Activated CD4-positive, alpha-beta T cell treated with anti-CD3 and anti-CD28 coated beads for 36 hours (primary cell): ENCODE data around the gene PPM1M. TPM values are rescaled to one million over a fixed set of nuclear protein-coding genes. Genes with fewer than 3 reads are reported as not detected.

Source experiments
- ATAC-seq: fragments of 200-7000 bp; cut with Tn5 transposase; one replicate; pipeline ENCODE4 v1.10.0; 2021; ENCODE audit warnings: mild to moderate bottlenecking, moderate library complexity
- CTCF ChIA-PET: fragments of 350-600 bp; sonication (Branson Sonifier 250); formaldehyde crosslinking; loops from one replicate; lab custom pipeline; 2021; ENCODE audit warnings: antibody characterized with exemption; lab: Charles Lee
- POLR2A ChIA-PET: fragments of 350-600 bp; sonication (Branson Sonifier 250); formaldehyde crosslinking; loops from one replicate; lab custom pipeline; 2021; ENCODE audit warnings: antibody characterized with exemption, inconsistent platforms; lab: Charles Lee
- DNase-seq: peaks from one replicate; pipeline ENCODE4 v3.0.0-alpha.2; 2020
- H3K27ac Mint-ChIP-seq: one replicate; pipeline ENCODE4 v1.8.0; 2021; ENCODE audit warnings: mixed read lengths
- H3K27me3 Mint-ChIP-seq: one replicate; pipeline ENCODE4 v1.8.0; 2021; ENCODE audit warnings: mixed read lengths
- H3K36me3 Mint-ChIP-seq: one replicate; pipeline ENCODE4 v1.8.0; 2021; ENCODE audit warnings: low read depth, mixed read lengths
- H3K4me1 Mint-ChIP-seq: one replicate; pipeline ENCODE4 v1.8.0; 2021; ENCODE audit warnings: mixed read lengths
- H3K4me3 Mint-ChIP-seq: one replicate; pipeline ENCODE4 v1.8.0; 2021; ENCODE audit warnings: mild to moderate bottlenecking, moderate library complexity, mixed read lengths
- H3K9me3 Mint-ChIP-seq: one replicate; pipeline ENCODE4 v1.8.0; 2021; ENCODE audit warnings: low read depth, mixed read lengths
- intact Hi-C, 2 experiments: fragments of 100-400 bp; cut with DNase I in 1 of 2; cut with micrococcal nuclease in 1 of 2; formaldehyde crosslinking; loops; one replicate each; pipeline versions ENCODE4 v1.14.2 to v1.15.1; 2022 to 2024; cut with DNase I, micrococcal nuclease
- total RNA-seq, 2 experiments: library from RNA; stranded (reverse); gene quantifications; one replicate each; pipeline ENCODE4 v1.2.3, GENCODE V29; 2021

The PPM1M gene
- total RNA-seq, 2 experiments from 2014 or later: 52.9 to 59.2 TPM

DNA sequence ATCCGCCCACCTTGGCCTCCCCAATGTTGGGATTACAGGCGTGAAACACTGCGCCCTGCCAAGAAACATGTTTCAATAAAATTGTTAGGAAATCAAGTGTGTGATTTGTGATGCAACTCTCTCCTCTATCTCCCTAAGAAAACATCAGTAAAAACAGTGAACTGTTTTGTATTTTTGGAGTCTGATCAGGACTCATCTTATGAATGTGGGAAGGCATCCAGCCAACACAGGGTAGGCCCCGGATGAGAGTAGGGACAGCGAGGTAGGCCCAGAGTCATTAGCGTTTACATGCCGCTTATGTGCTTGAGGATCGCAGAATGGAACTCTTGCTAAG, 41.2 kb downstream of the PPM1M start:
- intact Hi-C loops: loop anchor here in 1 of 2 experiments (1.0 to 5.0 kb wide), 5 partner anchors 8 to 894 kb away; partner anchors contain the start of genes NISCH, RBM15B, TNNC1 and WDR82
- ATAC-seq (no peak), DNase-seq (no peak)
- H3K4me1 Mint-ChIP-seq: peaks cover 39% of the 10 kb centered on the region
- H3K27me3 Mint-ChIP-seq: no peaks in the 10 kb centered on the region
- CTCF ChIA-PET: interaction anchor here (0.5 to 6.5 kb wide), 6 partner anchors 8 to 1511 kb away, joined by 3 to 58 read pairs (median 5); partner anchors contain the start of gene WDR82
- peak overlapping the region; percentile 81 for H3K4me3 Mint-ChIP-seq
- H3K36me3 Mint-ChIP-seq: no peaks in the 10 kb centered on the region
- H3K27ac Mint-ChIP-seq: peak overlapping the region; percentile 100
- H3K9me3 Mint-ChIP-seq: no peaks in the 10 kb centered on the region
- POLR2A ChIA-PET: interaction anchor here (1.1 to 2.0 kb wide), 2 partner anchors 9 to 49 kb away, joined by 9 to 21 read pairs; partner anchors contain the start of gene WDR82

DNA sequence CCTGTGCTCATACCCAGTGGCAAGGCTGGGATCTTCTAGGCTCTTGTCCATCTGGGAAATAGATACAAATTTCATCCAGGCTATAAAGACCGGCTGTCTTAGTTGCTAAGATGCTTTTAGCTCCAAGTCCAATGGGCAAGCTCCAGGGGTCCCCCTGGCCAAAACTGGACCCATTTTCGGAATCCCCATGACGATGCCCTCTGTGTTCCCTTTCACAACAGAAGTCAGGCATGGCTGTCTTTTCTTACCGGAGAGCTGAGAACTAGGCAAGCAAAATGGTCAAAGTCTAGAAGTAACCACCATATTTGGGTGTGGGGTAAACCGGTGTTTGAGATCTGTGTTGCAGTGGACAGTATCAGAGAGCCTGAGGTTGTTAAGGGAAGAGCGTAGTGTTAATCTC, 43.1 kb downstream of the PPM1M start:
- no peaks in the 10 kb centered on the region for H3K9me3 Mint-ChIP-seq
- H3K27me3 Mint-ChIP-seq: no peaks in the 10 kb centered on the region
- intact Hi-C loops: loop anchor here (1.0 to 5.0 kb wide), 6 partner anchors 10 to 896 kb away; partner anchors contain the start of genes PARP3 (in 1 of the 2), POC1A (in 1 of the 2), RBM15B (in 1 of the 2) and TWF2 (in 1 of the 2)
- DNase-seq (no peak), ATAC-seq (no peak)
- POLR2A ChIA-PET: interaction anchor here (0.9 kb wide), 1 partner anchor 40 kb away, joined by 3 read pairs; no protein-coding TSS in a partner anchor
- CTCF ChIA-PET: interaction anchor here (0.5 to 6.5 kb wide), 8 partner anchors 10 to 153 kb away, joined by 3 to 58 read pairs (median 5); partner anchors contain the start of gene WDR82
- H3K27ac Mint-ChIP-seq: peak overlapping the region; percentile 100
- H3K4me1 Mint-ChIP-seq: peaks cover 23% of the 10 kb centered on the region
- H3K36me3 Mint-ChIP-seq: peaks cover 4% of the 10 kb centered on the region
- H3K4me3 Mint-ChIP-seq: peak overlapping the region; percentile 81

DNA sequence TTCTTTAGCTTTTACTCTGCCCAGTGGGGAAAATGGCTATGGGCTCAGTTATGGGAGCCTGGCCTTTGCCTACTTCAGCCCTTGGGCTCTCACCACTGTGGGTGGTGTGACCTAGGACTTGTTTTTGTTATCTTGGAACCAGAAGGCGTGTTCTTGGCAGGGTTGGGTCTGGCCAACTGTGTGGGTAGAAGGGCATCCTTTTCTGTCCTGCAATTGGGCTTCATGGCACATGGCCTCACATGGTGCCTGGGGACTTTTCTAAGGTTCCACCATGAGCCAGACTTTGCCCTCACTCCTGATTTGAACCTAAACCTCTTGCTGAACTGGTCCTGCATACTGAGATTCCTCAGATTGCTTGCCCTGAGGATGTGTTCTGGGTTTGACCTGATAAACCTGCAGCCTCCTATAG, 43.8 kb downstream of the PPM1M start:
- ATAC-seq: no peak
- H3K27ac Mint-ChIP-seq: no peak overlapping the region
- ChIA-PET CTCF (interaction anchor here (0.5 to 6.5 kb wide), 9 partner anchors 10 to 152 kb away, joined by 3 to 58 read pairs (median 3); partner anchors contain the start of gene WDR82), POLR2A (no interaction called here)
- no peak overlapping the region for H3K4me3 Mint-ChIP-seq
- H3K9me3 Mint-ChIP-seq: no peaks in the 10 kb centered on the region
- no peak for DNase-seq
- peaks cover 18% of the 10 kb centered on the region for H3K4me1 Mint-ChIP-seq
- H3K27me3 Mint-ChIP-seq: no peaks in the 10 kb centered on the region
- H3K36me3 Mint-ChIP-seq: peaks cover 4% of the 10 kb centered on the region
- intact Hi-C loops: loop anchor here in 1 of 2 experiments (5.0 kb wide), 1 partner anchor 897 kb away; the partner anchor contains the start of gene RBM15B

DNA sequence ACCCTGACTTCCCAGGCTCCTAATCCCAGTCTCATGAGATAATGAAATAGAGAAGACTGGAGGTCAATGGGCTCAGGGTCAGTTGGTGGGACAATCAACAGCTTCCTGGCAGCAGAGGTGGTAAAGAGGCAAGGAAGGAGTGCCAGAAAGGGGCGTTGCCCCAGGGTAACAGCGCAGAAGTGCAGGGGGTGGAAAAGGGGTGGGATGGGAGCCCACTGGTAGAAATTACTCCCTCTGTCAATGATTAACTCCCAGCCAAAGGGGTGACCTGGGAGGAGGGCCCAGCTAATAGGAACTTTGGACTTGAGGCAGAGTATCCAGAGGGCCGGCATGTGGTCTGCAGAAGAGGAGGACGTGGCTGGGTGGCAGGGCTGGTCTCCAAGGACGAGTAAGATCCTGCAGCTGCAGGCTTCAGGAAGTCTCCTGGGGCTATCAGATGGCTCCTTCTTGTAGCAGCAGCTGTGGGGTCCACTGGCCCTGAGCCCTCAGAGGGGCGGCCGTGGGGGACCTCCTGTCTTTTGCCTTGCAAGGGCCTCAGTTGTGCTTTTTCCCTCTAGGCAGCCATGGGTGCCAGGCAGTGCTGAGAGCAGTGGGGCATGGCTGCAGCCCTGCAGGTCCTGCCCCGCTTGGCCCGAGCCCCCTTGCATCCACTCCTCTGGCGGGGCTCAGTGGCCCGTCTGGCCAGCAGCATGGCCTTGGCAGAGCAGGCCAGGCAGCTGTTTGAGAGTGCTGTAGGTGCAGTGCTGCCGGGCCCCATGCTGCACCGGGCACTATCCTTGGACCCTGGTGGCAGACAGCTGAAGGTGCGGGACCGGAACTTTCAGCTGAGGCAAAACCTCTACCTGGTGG, 44.4 kb downstream of the PPM1M start:
- intact Hi-C loops: loop anchor here (2.0 to 5.0 kb wide), 2 partner anchors 49 to 898 kb away; partner anchors contain the start of gene RBM15B (in 1 of the 2)
- Mint-ChIP-seq H3K9me3 (no peaks in the 10 kb centered on the region), H3K4me3 (no peak overlapping the region), H3K4me1 (peaks cover 18% of the 10 kb centered on the region), H3K27ac (no peak overlapping the region), H3K36me3 (peaks cover 9% of the 10 kb centered on the region), H3K27me3 (no peaks in the 10 kb centered on the region)
- no peak for ATAC-seq
- DNase-seq: no peak
- ChIA-PET POLR2A (interaction anchor here (0.6 kb wide), 2 partner anchors 37 to 48 kb away, joined by 3 to 4 read pairs; no protein-coding TSS in a partner anchor), CTCF (interaction anchor here (0.6 to 6.5 kb wide), 5 partner anchors 11 to 68 kb away, joined by 3 to 58 read pairs (median 8); partner anchors contain the start of gene WDR82)

DNA sequence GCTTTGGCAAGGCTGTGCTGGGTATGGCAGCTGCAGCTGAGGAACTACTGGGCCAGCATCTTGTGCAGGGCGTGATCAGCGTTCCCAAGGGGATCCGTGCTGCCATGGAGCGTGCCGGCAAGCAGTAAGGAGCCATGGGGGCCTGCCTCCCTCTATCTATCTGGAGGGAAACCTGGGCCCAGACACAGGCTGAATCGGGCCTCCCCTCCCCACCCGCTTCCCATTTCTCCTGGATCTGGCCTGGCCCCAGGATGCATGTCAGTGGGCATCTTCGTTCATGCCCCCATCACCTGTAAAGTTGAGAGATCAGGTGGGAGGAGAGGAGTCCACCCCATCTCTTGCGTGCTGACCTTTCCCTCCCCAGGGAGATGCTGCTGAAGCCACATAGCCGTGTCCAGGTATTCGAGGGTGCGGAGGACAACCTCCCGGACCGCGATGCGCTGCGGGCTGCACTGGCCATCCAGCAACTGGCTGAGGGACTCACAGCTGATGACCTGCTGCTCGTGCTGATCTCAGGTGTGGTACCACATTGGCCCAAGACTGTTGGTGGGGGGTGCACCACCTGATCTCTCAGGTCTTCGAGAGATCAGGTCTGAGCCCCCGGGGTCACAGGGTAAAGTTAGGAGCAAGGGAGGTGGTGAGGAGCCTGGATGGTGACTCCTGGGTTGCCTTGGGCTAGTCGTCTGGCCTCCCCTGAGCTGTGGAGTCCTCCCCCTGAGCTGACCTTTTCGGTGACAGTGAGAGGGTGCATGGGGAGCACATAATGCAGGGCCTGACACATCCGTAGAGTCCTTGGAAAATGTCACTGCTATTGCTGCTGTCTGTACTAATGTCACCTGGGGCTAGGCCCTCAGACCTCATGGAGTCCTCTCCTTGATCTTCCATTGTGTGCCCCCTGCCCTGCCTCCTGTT, 45.3 kb downstream of the PPM1M start:
- POLR2A ChIA-PET: interaction anchor here (0.6 kb wide), 2 partner anchors 38 to 49 kb away, joined by 3 to 4 read pairs; no protein-coding TSS in a partner anchor
- intact Hi-C loops: loop anchor here (1.0 to 2.0 kb wide), 2 partner anchors 48 kb away; no protein-coding TSS in a partner anchor
- H3K36me3 Mint-ChIP-seq: peaks cover 9% of the 10 kb centered on the region
- H3K27me3 Mint-ChIP-seq: no peaks in the 10 kb centered on the region
- peaks cover 18% of the 10 kb centered on the region for H3K4me1 Mint-ChIP-seq
- H3K4me3 Mint-ChIP-seq: no peak overlapping the region
- DNase-seq: no peak
- ATAC-seq: no peak
- CTCF ChIA-PET: interaction anchor here (1.0 to 6.5 kb wide), 2 partner anchors 29 to 48 kb away, joined by 3 to 58 read pairs; no protein-coding TSS in a partner anchor
- H3K9me3 Mint-ChIP-seq: no peaks in the 10 kb centered on the region
- no peak overlapping the region for H3K27ac Mint-ChIP-seq

DNA sequence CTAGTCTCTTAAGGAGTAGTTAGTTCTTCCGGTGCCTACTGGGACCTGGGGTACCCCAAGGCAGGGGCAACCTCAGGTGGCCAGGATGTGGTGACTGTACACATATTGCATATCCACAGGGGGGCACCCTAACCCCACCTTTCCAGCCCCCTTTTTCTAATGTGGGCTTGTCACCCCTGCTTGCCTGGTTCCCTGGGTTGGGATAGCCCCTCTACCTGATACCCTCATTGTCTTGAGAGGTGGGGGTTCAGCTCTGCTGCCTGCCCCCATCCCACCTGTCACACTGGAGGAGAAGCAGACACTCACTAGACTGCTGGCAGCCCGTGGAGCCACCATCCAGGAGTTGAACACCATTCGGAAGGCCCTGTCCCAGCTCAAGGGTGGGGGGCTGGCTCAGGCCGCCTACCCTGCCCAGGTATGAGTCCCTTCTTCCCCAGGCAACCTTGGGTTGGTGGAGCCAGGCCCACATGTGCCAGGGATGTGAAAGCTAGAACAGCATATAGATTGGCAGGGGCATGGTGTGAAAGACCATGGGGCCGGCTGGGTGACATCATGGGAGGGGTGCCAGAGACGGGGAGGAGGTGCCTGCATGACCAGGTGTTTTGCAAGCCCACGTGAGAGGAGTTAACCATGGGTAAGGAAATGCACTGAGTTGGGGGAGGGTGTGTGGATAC, 46.1 kb downstream of the PPM1M start:
- CTCF ChIA-PET: interaction anchor here (0.7 to 6.5 kb wide), 3 partner anchors 47 to 1943 kb away, joined by 3 to 58 read pairs (median 4); no protein-coding TSS in a partner anchor
- H3K9me3 Mint-ChIP-seq: no peaks in the 10 kb centered on the region
- H3K4me3 Mint-ChIP-seq: no peak overlapping the region
- H3K36me3 Mint-ChIP-seq: peaks cover 9% of the 10 kb centered on the region
- H3K4me1 Mint-ChIP-seq: peaks cover 16% of the 10 kb centered on the region
- POLR2A ChIA-PET: no interaction called here
- peak; percentile 66 for DNase-seq
- H3K27ac Mint-ChIP-seq: no peak overlapping the region
- intact Hi-C loops: loop anchor here (1.0 to 2.0 kb wide), 2 partner anchors 47 to 48 kb away; no protein-coding TSS in a partner anchor
- no peaks in the 10 kb centered on the region for H3K27me3 Mint-ChIP-seq
- no peak for ATAC-seq

- Mint-ChIP-seq H3K27me3 (no peaks in the 10 kb centered on the region), H3K4me3 (no peak overlapping the region), H3K9me3 (no peaks in the 10 kb centered on the region), H3K4me1 (peaks cover 12% of the 10 kb centered on the region), H3K36me3 (peaks cover 9% of the 10 kb centered on the region), H3K27ac (no peak overlapping the region)
- POLR2A ChIA-PET: no interaction called here
- ATAC-seq: no peak
- intact Hi-C loops: no loop called here
- CTCF ChIA-PET: interaction anchor here (0.7 to 6.5 kb wide), 3 partner anchors 47 to 1943 kb away, joined by 3 to 58 read pairs (median 4); no protein-coding TSS in a partner anchor
- DNase-seq: no peak
Observed at GRCh38 chr3:52292247-52293065, 46.9 kb downstream of the PPM1M start.

DNA sequence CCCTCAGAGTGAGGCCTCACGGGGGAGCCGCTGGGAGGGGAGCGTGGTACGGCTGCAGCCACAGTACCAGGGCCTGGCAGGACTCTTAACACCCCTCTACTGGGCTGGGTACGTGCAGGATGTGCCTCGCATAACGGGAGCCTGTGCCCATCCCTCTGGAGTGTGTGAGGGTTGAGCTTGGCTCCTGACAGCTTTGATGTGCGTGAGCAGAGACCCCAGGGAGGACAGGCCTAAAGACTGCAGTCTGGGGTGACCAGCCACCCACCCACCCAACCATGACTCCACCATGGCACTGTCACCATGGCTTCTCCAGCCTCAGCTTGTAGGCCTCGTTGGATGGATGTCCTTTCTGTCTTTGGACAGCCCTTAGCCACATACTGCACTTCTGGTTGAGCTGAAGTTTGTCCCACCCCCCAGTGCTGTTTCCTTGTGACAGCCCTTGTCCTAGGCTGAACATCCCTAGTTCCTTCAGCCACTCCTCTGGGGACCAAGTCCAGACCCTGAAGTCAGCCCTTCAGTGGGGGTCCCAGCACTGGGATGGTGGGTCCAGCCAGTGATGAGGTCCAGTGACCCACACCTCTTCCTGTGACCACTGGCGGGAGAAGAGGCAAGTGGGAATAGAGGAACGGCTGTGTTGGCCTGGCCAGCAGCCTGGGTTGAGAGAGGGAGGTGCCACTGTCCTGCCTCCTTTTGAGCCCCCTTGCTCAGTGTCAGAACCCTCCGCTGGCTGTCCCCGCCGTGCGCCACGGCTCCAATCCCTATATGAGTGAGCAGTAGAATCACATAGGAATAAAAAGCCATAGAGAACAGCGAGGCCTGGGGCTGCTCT, 48.1 kb downstream of the PPM1M start:
- POLR2A ChIA-PET: no interaction called here
- H3K4me3 Mint-ChIP-seq: no peak overlapping the region
- H3K36me3 Mint-ChIP-seq: peaks cover 9% of the 10 kb centered on the region
- no peak for DNase-seq
- no peak overlapping the region for H3K27ac Mint-ChIP-seq
- no peaks in the 10 kb centered on the region for H3K9me3 Mint-ChIP-seq
- H3K4me1 Mint-ChIP-seq: peaks cover 9% of the 10 kb centered on the region
- H3K27me3 Mint-ChIP-seq: no peaks in the 10 kb centered on the region
- CTCF ChIA-PET: no interaction called here
- intact Hi-C loops: no loop called here
- ATAC-seq: no peak
